Mesothelial cell of epicardium (in vitro differentiated cells): ENCODE results near the gene PCDHGA4. TPM values are rescaled to one million over a fixed set of nuclear protein-coding genes. Genes with fewer than 3 reads are reported as not detected.

ENCODE experiments used
- DNase-seq, 2 experiments: peaks; one replicate each; pipeline ENCODE4 v3.0.0; 2021; ENCODE audit warnings: low spot score in 2 of 2; ENCODE audit not compliant: unreplicated experiment in 2 of 2
- H3K27ac Mint-ChIP-seq: 2 replicates; pipeline ENCODE4 v1.8.0; 2021; ENCODE audit warnings: mixed read lengths
- H3K27me3 Mint-ChIP-seq: 2 replicates; pipeline ENCODE4 v1.8.0; 2021; ENCODE audit warnings: low read depth, mixed read lengths
- H3K36me3 Mint-ChIP-seq: 2 replicates; pipeline ENCODE4 v1.8.0; 2021; ENCODE audit warnings: mixed read lengths
- H3K4me1 Mint-ChIP-seq: 2 replicates; pipeline ENCODE4 v1.8.0; 2021; ENCODE audit warnings: mixed read lengths
- H3K4me3 Mint-ChIP-seq: 2 replicates; pipeline ENCODE4 v1.8.0; 2021; ENCODE audit warnings: mild to moderate bottlenecking, moderate library complexity, mixed read lengths
- H3K9me3 Mint-ChIP-seq: 2 replicates; pipeline ENCODE4 v1.8.0; 2021; ENCODE audit warnings: mixed read lengths
- total RNA-seq: library from RNA; stranded (reverse); gene quantifications from 3 replicates; pipeline ENCODE4 v1.2.1, GENCODE V29; 2021
- TF ChIP-seq, protein P1 (sequence below): fragments of 200-600 bp; sonication (generic); IDR thresholded peaks from one replicate; pipeline ENCODE4 v1.5.0; 2021; ENCODE audit warnings: antibody characterized with exemption; ENCODE audit not compliant: unreplicated experiment

PCDHGA4 gene
- total RNA-seq, 1 donor from 2014 or later, result 1.1 TPM

DNA sequence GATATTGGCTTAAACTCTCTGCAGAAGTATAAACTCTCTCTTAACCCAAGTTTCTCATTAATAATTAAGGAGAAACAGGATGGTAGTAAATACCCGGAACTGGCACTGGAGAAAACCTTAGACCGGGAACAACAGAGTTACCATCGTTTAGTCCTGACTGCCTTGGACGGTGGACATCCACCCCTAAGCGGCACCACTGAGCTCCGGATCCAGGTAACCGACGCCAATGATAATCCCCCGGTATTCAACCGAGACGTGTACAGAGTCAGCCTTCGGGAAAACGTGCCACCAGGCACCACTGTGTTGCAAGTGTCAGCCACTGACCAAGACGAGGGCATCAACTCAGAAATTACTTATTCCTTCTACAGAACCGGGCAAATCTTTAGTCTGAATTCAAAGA is 43.8 kb downstream of the PCDHGA4 start:
- Mint-ChIP-seq H3K27ac (no peak overlapping the region), H3K4me3 (no peak overlapping the region), H3K36me3 (peaks cover 46% of the 10 kb centered on the region), H3K4me1 (no peaks in the 10 kb centered on the region), H3K27me3 (no peaks in the 10 kb centered on the region), H3K9me3 (peaks cover 50% of the 10 kb centered on the region)
- DNase-seq, result no peak
- TF ChIP-seq, protein P1, sequence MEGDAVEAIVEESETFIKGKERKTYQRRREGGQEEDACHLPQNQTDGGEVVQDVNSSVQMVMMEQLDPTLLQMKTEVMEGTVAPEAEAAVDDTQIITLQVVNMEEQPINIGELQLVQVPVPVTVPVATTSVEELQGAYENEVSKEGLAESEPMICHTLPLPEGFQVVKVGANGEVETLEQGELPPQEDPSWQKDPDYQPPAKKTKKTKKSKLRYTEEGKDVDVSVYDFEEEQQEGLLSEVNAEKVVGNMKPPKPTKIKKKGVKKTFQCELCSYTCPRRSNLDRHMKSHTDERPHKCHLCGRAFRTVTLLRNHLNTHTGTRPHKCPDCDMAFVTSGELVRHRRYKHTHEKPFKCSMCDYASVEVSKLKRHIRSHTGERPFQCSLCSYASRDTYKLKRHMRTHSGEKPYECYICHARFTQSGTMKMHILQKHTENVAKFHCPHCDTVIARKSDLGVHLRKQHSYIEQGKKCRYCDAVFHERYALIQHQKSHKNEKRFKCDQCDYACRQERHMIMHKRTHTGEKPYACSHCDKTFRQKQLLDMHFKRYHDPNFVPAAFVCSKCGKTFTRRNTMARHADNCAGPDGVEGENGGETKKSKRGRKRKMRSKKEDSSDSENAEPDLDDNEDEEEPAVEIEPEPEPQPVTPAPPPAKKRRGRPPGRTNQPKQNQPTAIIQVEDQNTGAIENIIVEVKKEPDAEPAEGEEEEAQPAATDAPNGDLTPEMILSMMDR, result no peak

DNA sequence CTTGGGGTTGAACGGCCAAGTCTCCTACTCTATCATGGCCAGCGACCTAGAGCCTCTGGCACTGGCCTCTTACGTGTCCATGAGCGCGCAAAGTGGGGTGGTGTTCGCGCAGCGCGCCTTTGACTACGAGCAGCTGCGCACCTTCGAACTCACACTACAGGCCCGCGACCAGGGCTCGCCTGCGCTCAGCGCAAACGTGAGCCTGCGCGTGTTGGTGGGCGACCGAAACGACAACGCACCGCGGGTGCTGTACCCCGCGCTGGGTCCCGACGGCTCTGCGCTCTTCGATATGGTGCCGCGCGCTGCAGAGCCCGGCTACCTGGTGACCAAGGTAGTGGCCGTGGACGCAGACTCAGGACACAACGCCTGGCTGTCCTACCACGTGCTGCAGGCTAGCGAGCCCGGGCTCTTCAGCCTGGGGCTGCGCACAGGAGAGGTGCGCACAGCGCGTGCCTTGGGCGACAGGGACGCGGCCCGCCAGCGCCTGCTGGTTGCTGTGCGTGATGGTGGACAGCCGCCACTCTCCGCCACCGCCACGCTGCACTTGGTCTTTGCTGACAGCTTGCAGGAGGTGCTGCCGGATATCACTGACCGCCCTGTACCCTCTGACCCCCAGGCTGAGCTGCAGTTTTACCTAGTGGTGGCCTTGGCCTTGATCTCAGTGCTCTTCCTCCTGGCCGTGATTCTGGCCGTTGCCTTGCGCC is 44.9 kb downstream of the PCDHGA4 start:
- Mint-ChIP-seq H3K27me3 (no peaks in the 10 kb centered on the region), H3K27ac (no peak overlapping the region), H3K9me3 (peaks cover 51% of the 10 kb centered on the region), H3K36me3 (peaks cover 48% of the 10 kb centered on the region), H3K4me1 (no peaks in the 10 kb centered on the region), H3K4me3 (no peak overlapping the region)
- DNase-seq, result no peak
- TF ChIP-seq, protein P1, result no peak

DNA sequence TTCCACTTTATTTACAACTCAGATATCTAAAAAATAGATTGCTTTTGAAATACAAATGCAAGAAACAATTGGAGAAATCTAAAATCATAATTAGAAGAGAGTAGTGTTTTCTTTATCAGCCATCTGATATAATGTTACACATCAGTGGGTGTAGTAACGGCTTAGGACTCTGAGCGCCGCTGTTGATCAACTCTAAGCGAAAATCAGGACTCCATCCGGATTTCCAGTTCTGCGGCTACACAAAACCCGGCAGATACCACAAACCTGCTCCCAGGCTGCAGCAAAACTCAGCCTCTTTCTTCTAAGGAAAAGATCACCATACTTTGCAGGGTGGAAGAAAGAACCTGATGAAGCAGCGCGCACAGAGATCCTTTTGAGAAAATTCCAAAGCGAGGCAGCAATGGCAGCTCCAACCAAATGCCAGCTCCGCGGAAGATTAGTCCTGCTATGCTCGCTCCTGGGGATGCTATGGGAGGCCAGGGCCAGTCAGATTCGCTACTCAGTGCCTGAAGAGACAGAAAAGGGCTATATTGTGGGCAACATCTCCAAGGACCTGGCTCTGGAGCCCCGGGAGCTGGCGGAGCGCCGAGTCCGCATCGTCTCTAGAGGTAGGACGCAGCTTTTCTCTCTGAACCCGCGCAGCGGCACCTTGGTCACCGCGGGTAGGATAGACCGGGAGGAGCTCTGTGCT is 47.9 kb downstream of the PCDHGA4 start, which contains the start of gene PCDHGA9:
Gene PCDHGA9, plus strand, starts transcription at position 226 of the 691 bp plus-strand sequence. Its CDS starts 175 bp downstream, at position 401.
- H3K4me1 Mint-ChIP-seq, result no peaks in the 10 kb centered on the region
- no peak within 1 kb of the TSS for H3K4me3 Mint-ChIP-seq
- peaks cover 48% of the 10 kb centered on the region for H3K9me3 Mint-ChIP-seq
- no peak for DNase-seq
- H3K27ac Mint-ChIP-seq, result no peak within 1 kb of the TSS
- H3K27me3 Mint-ChIP-seq, result no peaks in the 10 kb centered on the region
- TF ChIP-seq, protein P1, result no peak
- H3K36me3 Mint-ChIP-seq, result peaks cover 50% of the 10 kb centered on the region

DNA sequence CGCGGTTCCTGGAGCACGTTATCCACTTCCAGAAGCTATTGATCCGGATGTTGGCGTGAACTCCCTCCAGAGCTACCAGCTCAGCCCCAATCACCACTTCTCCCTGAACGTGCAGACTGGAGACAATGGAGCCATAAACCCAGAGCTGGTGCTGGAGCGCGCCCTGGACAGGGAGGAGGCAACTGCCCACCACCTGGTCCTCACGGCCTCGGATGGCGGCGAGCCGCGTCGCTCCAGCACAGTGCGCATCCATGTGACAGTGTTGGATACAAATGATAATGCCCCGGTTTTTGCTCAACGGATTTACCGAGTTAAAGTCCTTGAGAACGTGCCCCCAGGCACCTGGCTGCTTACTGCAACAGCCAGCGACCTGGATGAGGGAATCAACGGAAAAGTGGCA is 48.6 kb downstream of the PCDHGA4 start:
- H3K27ac Mint-ChIP-seq, result no peak overlapping the region
- peaks cover 2% of the 10 kb centered on the region for H3K4me1 Mint-ChIP-seq
- TF ChIP-seq, protein P1, result no peak
- peaks cover 52% of the 10 kb centered on the region for H3K9me3 Mint-ChIP-seq
- H3K4me3 Mint-ChIP-seq, result no peak overlapping the region
- H3K36me3 Mint-ChIP-seq, result peaks cover 56% of the 10 kb centered on the region
- H3K27me3 Mint-ChIP-seq, result no peaks in the 10 kb centered on the region
- DNase-seq, result no peak

Other genes starting within 250 kb of the PCDHGA4 start
- gene PCDHB4, start 233.2 kb upstream of the PCDHGA4 start, total RNA-seq, result 7.9 to 8.6 TPM (median 8.0 TPM) in 3 replicates
- gene PCDHB5, start 219.8 kb upstream of the PCDHGA4 start, total RNA-seq, result 5.2 to 6.8 TPM (median 6.0 TPM) in 3 replicates
- gene PCDHB6, start 205.0 kb upstream of the PCDHGA4 start, total RNA-seq, result 1.8 to 2.1 TPM (median 2.1 TPM) in 3 replicates
- gene PCDHB7, start 182.4 kb upstream of the PCDHGA4 start, total RNA-seq, result 1.4 to 1.8 TPM (median 1.6 TPM) in 3 replicates
- gene PCDHB8, start 177.2 kb upstream of the PCDHGA4 start, total RNA-seq, result 2.3 to 2.4 TPM (median 2.4 TPM) in 3 replicates
- gene PCDHB16, start 172.6 kb upstream of the PCDHGA4 start, total RNA-seq, result 23.5 to 24.6 TPM (median 24.4 TPM) in 3 replicates
- gene PCDHB9, start 167.9 kb upstream of the PCDHGA4 start, total RNA-seq, result 14.5 to 16.0 TPM (median 15.1 TPM) in 3 replicates
- gene PCDHB10, start 162.7 kb upstream of the PCDHGA4 start, total RNA-seq, result 10.8 to 11.9 TPM (median 11.7 TPM) in 3 replicates
- gene PCDHB11, start 155.4 kb upstream of the PCDHGA4 start, total RNA-seq, result 6.1 to 6.6 TPM (median 6.4 TPM) in 3 replicates
- 5.8 to 6.4 TPM (median 6.1 TPM) in 3 replicates for gene PCDHB12, start 146.3 kb upstream of the PCDHGA4 start, total RNA-seq
- gene PCDHB13, start 141.1 kb upstream of the PCDHGA4 start, total RNA-seq, result 7.8 to 8.0 TPM (median 8.0 TPM) in 3 replicates
- 7.1 to 8.6 TPM (median 7.7 TPM) in 3 replicates for gene PCDHB14, start 131.7 kb upstream of the PCDHGA4 start, total RNA-seq
- 2.2 to 2.4 TPM (median 2.3 TPM) in 3 replicates for gene PCDHB15, start 109.6 kb upstream of the PCDHGA4 start, total RNA-seq
- 1.3 to 1.6 TPM (median 1.6 TPM) in 3 replicates for gene SLC25A2, start 51.0 kb upstream of the PCDHGA4 start, total RNA-seq
- 97.2 to 103 TPM (median 99.6 TPM) in 3 replicates for gene TAF7, start 34.2 kb upstream of the PCDHGA4 start, total RNA-seq
- 0.22 to 0.47 TPM (median 0.34 TPM) in 3 replicates for gene PCDHGA1, start 24.5 kb upstream of the PCDHGA4 start, total RNA-seq
- 0.11 to 0.33 TPM (median 0.32 TPM) in 3 replicates for gene PCDHGA2, start 16.3 kb upstream of the PCDHGA4 start, total RNA-seq
- 0.07 to 0.16 TPM (median 0.13 TPM) in 3 replicates for gene PCDHGA3, start 11.2 kb upstream of the PCDHGA4 start, total RNA-seq
- 1.7 to 2.0 TPM (median 2.0 TPM) in 3 replicates for gene PCDHGB1, start 4.9 kb upstream of the PCDHGA4 start, total RNA-seq
- gene PCDHGB2, start 5.0 kb downstream of the PCDHGA4 start, total RNA-seq, result 0.86 to 1.3 TPM (median 1.2 TPM) in 3 replicates
- gene PCDHGA5, start 9.1 kb downstream of the PCDHGA4 start, total RNA-seq, result 0.51 to 0.66 TPM (median 0.52 TPM) in 3 replicates
- 0.59 to 0.74 TPM (median 0.64 TPM) in 3 replicates for gene PCDHGB3, start 15.2 kb downstream of the PCDHGA4 start, total RNA-seq
- 0.25 to 0.60 TPM (median 0.57 TPM) in 3 replicates for gene PCDHGA6, start 18.9 kb downstream of the PCDHGA4 start, total RNA-seq
- gene PCDHGA7, start 27.7 kb downstream of the PCDHGA4 start, total RNA-seq, result 0.33 to 0.43 TPM (median 0.38 TPM) in 3 replicates
- gene PCDHGB4, start 32.7 kb downstream of the PCDHGA4 start, total RNA-seq, result 31.0 to 35.5 TPM (median 33.0 TPM) in 3 replicates
- gene PCDHGA8, start 37.6 kb downstream of the PCDHGA4 start, total RNA-seq, result 2.6 to 2.9 TPM (median 2.7 TPM) in 3 replicates
- 3.3 to 4.5 TPM (median 3.9 TPM) in 3 replicates for gene PCDHGB5, start 42.9 kb downstream of the PCDHGA4 start, total RNA-seq
- gene PCDHGA9, start 47.8 kb downstream of the PCDHGA4 start, total RNA-seq, result 2.1 to 2.3 TPM (median 2.3 TPM) in 3 replicates
- gene PCDHGB6, start 53.0 kb downstream of the PCDHGA4 start, total RNA-seq, result 74.0 to 76.3 TPM (median 75.7 TPM) in 3 replicates
- 30.7 to 33.4 TPM (median 32.1 TPM) in 3 replicates for gene PCDHGA10, start 58.0 kb downstream of the PCDHGA4 start, total RNA-seq
- 14.1 to 16.4 TPM (median 14.9 TPM) in 3 replicates for gene PCDHGB7, start 62.7 kb downstream of the PCDHGA4 start, total RNA-seq
- 5.7 to 6.0 TPM (median 6.0 TPM) in 3 replicates for gene PCDHGA11, start 66.0 kb downstream of the PCDHGA4 start, total RNA-seq
- 4.1 to 5.2 TPM (median 4.5 TPM) in 3 replicates for gene PCDHGA12, start 75.5 kb downstream of the PCDHGA4 start, total RNA-seq
- 80.2 to 82.9 TPM (median 80.6 TPM) in 3 replicates for gene PCDHGC3, start 120.9 kb downstream of the PCDHGA4 start, total RNA-seq
- gene PCDHGC4, start 130.0 kb downstream of the PCDHGA4 start, total RNA-seq, result 5.2 to 6.2 TPM (median 5.2 TPM) in 3 replicates
- 2.6 to 3.5 TPM (median 3.5 TPM) in 3 replicates for gene PCDHGC5, start 134.1 kb downstream of the PCDHGA4 start, total RNA-seq